Measurements from ENCODE around the gene MYH15.

The MYH15 gene

GRCh38 chr3:108342837-108343486 is 167.4 kb downstream of the MYH15 start:
- no peak for DNase-seq

- DNase-seq: no peak
Measured at GRCh38 chr3:108341911-108342310, 168.5 kb downstream of the MYH15 start.

GRCh38 chr3:108338901-108339545 is 171.4 kb downstream of the MYH15 start:
- no peak for DNase-seq

- no peak for DNase-seq
Measured at GRCh38 chr3:108334701-108335100, 175.7 kb downstream of the MYH15 start.

- no peak for DNase-seq
Measured at GRCh38 chr3:108333961-108334360, 176.4 kb downstream of the MYH15 start.

GRCh38 chr3:108331792-108332191 is 178.6 kb downstream of the MYH15 start:
- DNase-seq: no peak
